ENCODE results near the gene FRMD5. TPM values are rescaled to one million over a fixed set of nuclear protein-coding genes. Genes with fewer than 3 reads are reported as not detected.

FRMD5 gene
- total RNA-seq, 1 experiment from 2014 or later: 3.9 TPM

DNA sequence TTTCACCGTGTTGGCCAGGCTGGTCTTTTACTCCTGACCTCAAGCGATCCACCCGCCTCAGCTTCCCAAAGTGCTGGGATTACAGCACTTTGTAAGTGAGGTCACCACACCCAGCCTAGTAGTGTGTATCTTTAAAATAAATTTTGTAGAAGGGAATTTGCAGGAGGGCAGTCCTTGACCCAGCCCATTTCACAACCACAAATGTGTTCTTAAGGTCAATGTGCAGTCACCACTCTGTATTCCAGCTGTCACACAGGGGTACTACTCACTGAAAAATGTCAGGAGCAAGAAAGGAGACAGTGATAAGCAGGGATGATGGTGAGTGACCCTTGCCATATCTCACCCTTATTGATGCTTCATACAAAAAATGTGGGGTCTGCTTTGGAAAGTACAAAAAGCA is 98.5 kb downstream of the FRMD5 start:
- Histone ChIP-seq H3K27ac (ENCODE audit: insufficient read length, low read depth, low read length) (no peak overlapping the region), H3K18ac (ENCODE audit: insufficient read length, low read depth, low read length) (no peak overlapping the region)

More for the DNA sequence above, 98.5 kb downstream of the FRMD5 start:
- H4K8ac ChIP-seq (replicated peaks; ENCODE audit: insufficient read length, low read depth, low read length): no peak overlapping the region
- no peak overlapping the region for H3K23ac ChIP-seq (ENCODE audit: insufficient read length, low read depth, low read length)
- Mint-ChIP-seq H3K4me1 (no peaks in the 10 kb centered on the region), H3K4me3 (no peak overlapping the region), H3K36me3 (ENCODE audit: insufficient read depth in 1 of 3, low read depth in 3 of 3) (no peaks in the 10 kb centered on the region), H3K27me3 (ENCODE audit: low read depth) (no peaks in the 10 kb centered on the region), H3K9me3 (no peaks in the 10 kb centered on the region), H3K27ac (no peak overlapping the region; a peak in 1 of 7 replicates)
- no peak overlapping the region for H2BK20ac ChIP-seq (ENCODE audit: low read depth, low read length, poor library complexity, severe bottlenecking)
- no peak overlapping the region for H2AK5ac ChIP-seq (ENCODE audit: insufficient read length, low read length)
- no peak overlapping the region for H2BK5ac ChIP-seq (ENCODE audit: insufficient read length, low read length)
- H3K79me1 ChIP-seq (ENCODE audit: insufficient read depth, low read depth, low read length, poor library complexity, severe bottlenecking): no peaks in the 10 kb centered on the region
- no peaks in the 10 kb centered on the region for H3K23me2 ChIP-seq (ENCODE audit: insufficient read length, low read depth, low read length, poor library complexity, severe bottlenecking)
- no peak overlapping the region for H3T11ph ChIP-seq (ENCODE audit: low read length)
- H3K4me2 ChIP-seq (ENCODE audit: insufficient read depth, insufficient read length, low read length): no peak overlapping the region
- H2AFZ ChIP-seq (ENCODE audit: low read length): no peak overlapping the region
- no peaks in the 10 kb centered on the region for H4K20me1 ChIP-seq (ENCODE audit: control insufficient read depth, insufficient read depth, insufficient read length)
- no peak overlapping the region for H4K5ac ChIP-seq (ENCODE audit: insufficient read length, low read depth, low read length)
- H3K4ac ChIP-seq (ENCODE audit: low read depth, low read length): no peak overlapping the region
- DNase-seq: no peak
- no peak overlapping the region for H4K91ac ChIP-seq (ENCODE audit: insufficient read length, low read depth, low read length)
- H3K56ac ChIP-seq (ENCODE audit: insufficient read length, low read depth, low read length): no peak overlapping the region
- H2BK12ac ChIP-seq (ENCODE audit: insufficient read length, low read depth, low read length): no peak overlapping the region
- TF ChIP-seq, protein P1, sequence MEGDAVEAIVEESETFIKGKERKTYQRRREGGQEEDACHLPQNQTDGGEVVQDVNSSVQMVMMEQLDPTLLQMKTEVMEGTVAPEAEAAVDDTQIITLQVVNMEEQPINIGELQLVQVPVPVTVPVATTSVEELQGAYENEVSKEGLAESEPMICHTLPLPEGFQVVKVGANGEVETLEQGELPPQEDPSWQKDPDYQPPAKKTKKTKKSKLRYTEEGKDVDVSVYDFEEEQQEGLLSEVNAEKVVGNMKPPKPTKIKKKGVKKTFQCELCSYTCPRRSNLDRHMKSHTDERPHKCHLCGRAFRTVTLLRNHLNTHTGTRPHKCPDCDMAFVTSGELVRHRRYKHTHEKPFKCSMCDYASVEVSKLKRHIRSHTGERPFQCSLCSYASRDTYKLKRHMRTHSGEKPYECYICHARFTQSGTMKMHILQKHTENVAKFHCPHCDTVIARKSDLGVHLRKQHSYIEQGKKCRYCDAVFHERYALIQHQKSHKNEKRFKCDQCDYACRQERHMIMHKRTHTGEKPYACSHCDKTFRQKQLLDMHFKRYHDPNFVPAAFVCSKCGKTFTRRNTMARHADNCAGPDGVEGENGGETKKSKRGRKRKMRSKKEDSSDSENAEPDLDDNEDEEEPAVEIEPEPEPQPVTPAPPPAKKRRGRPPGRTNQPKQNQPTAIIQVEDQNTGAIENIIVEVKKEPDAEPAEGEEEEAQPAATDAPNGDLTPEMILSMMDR (conservative IDR thresholded peaks at IDR 0.05): no peak
- no peak overlapping the region for H3K14ac ChIP-seq (ENCODE audit: insufficient read depth, low read length)
- no peak overlapping the region for H2BK15ac ChIP-seq (ENCODE audit: low read depth, low read length)
- peaks cover 2% of the 10 kb centered on the region; the same call in 1 of the 2 replicates for H3K79me2 ChIP-seq (ENCODE audit: insufficient read depth, low read length)
- no peak overlapping the region for H2BK120ac ChIP-seq (ENCODE audit: low read depth, low read length, poor library complexity, severe bottlenecking)
- no peaks in the 10 kb centered on the region for H3K9me3 ChIP-seq (ENCODE audit: control insufficient read depth, low read depth, low read length)
- no CpG with 5 or more reads among the region's 3 CpGs for WGBS (ENCODE audit: extremely low coverage, insufficient read length, low lambda C conversion rate)
- H3K9ac ChIP-seq (ENCODE audit: extremely low read depth, insufficient read length, low read length): no peak overlapping the region
- H3K27me3 ChIP-seq (ENCODE audit: insufficient read depth, low read length): no peaks in the 10 kb centered on the region
- H3K4me1 ChIP-seq (ENCODE audit: insufficient read depth, low read length): no peaks in the 10 kb centered on the region
